ENCODE data around the gene CST6. TPM values are rescaled to one million over a fixed set of nuclear protein-coding genes. Genes with fewer than 3 reads are reported as not detected.
A peak's percentile ranks its signal among the peaks of the same experiment; 100 is the strongest.

CST6 gene
- total and polyA plus RNA-seq, 2 of the 13 experiments (the other 11 are each of a cell fraction or from before 2014, with no cell fraction given), result not detected

DNA sequence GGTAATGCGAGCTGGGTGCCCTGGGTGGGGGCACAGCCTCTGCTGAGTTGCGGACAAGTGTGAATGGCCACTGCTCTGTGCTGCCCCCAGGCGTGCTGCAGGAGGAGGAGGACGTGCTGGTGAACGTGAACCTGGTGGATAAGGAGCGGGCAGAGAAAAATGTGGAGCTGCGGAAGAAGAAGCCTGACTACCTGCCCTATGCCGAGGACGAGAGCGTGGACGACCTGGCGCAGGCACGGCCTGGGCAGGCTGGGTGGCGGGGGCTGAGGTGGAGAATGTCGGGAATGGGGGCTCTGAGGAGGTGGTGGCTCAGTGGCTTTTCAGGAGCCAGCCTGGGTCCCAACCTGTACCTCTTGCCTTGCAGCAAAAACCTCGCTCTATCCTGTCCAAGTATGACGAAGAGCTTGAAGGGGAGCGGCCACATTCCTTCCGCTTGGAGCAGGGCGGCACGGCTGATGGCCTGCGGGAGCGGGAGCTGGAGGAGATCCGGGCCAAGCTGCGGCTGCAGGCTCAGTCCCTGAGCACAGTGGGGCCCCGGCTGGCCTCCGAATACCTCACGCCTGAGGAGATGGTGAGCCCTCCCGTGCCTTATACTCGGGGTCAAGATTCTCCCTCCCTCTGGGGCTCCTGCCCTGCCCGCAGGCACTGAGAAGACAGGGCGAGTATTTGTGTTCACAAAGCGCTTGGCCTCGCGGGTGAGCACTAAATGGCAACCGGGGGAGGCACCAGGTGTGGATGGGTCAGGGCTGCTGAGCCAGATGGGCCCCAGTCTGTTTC, 45.6 kb upstream of the CST6 start:
- Histone ChIP-seq H3K27me3 (ENCODE audit: control insufficient read depth in 1 of 2, insufficient read depth in 2 of 2, low read length in 2 of 2) (no peaks in the 10 kb centered on the region; a peak in 2 of 5 replicates), H3K9ac (ENCODE audit: insufficient read depth, low read depth, low read length) (no peak overlapping the region), H4K20me1 (ENCODE audit: insufficient read depth, low read length) (no peaks in the 10 kb centered on the region), H3K36me3 (replicated peaks in 1 of 2; ENCODE audit: control insufficient read depth in 1 of 2, insufficient read depth in 2 of 2, low read length in 2 of 2) (peaks cover 31 to 49% of the 10 kb centered on the region in 2 experiments), H3K79me2 (ENCODE audit: insufficient read depth, low read length) (peaks cover 22% of the 10 kb centered on the region), H3K4me2 (ENCODE audit: low read depth, low read length) (no peak overlapping the region), H3K4me1 (ENCODE audit: insufficient read depth, low read length) (peaks cover 19% of the 10 kb centered on the region), H3K4me3 (replicated peaks in 1 of 3; ENCODE audit: insufficient read depth in 1 of 3, low read depth in 2 of 3, low read length in 3 of 3) (no peak overlapping the region), H2AFZ (ENCODE audit: low read length) (no peak overlapping the region), H3K9me3 (ENCODE audit: low read length) (no peaks in the 10 kb centered on the region), H3K27ac (ENCODE audit: extremely low read length, insufficient read depth, low read length) (no peak overlapping the region)
- DNase-seq (ENCODE audit: low spot score) (no peak), ATAC-seq (no peak), FAIRE-seq (no peak)
- POLR2A ChIA-PET, result no interaction called here
- intact Hi-C loops (cut with micrococcal nuclease; ENCODE audit: unreplicated experiment) (no loop called here), in situ Hi-C loops (cut with HindIII; ENCODE audit: extremely low pct_ligation_motif_present, low pct_unique_long_range_greater_than_20kb) (no loop called here)
- 98% methylated on average over 22 of the region's 36 CpGs for WGBS (ENCODE audit: low lambda C conversion rate)
- TF ChIP-seq AGO2 (optimal IDR thresholded peaks at IDR 0.05; ENCODE audit: low read depth, low read length), result peak; percentile 23
- no peak for TF ChIP-seq ZNF614 (CRISPR knock-in tag; IDR thresholded peaks at IDR 0.05; ENCODE audit: borderline replicate concordance)
- no TSS peak for BruUV-seq (replicated peaks)
- CTCF ChIA-PET (ENCODE audit: low intra/inter-chr PET ratio, low total read pairs), result no interaction called here

DNA sequence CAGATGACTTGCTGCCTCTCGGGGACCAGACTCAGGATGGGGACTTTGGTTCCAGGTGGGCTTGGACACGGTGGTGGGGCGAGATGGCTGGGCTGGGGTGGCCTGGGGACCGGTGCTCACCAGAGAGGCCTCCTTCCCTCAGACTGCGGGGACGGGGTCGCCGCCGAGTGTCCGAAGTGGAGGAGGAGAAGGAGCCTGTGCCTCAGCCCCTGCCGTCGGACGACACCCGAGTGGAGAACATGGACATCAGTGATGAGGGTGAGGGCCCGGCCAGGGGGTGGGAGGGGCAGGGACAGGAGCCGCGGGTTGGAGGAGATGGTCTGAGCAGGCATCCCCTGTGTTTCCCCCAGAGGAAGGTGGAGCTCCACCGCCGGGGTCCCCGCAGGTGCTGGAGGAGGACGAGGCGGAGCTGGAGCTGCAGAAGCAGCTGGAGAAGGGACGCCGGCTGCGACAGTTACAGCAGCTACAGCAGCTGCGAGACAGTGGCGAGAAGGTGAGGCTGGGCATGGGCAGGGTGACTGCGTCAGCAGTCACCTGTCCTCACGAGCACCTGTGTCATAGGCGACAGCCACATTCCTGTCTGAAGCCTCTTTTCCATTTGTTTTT, 44.4 kb upstream of the CST6 start:
- FAIRE-seq (no peak), DNase-seq (ENCODE audit: low spot score) (no peak), ATAC-seq (no peak)
- H2AFZ ChIP-seq (ENCODE audit: low read length), result no peak overlapping the region
- H3K36me3 ChIP-seq (replicated peaks in 1 of 2; ENCODE audit: control insufficient read depth in 1 of 2, insufficient read depth in 2 of 2, low read length in 2 of 2), result peaks cover 31 to 49% of the 10 kb centered on the region in 2 experiments
- BruUV-seq (replicated peaks), result no TSS peak
- H3K4me1 ChIP-seq (ENCODE audit: insufficient read depth, low read length), result peaks cover 16% of the 10 kb centered on the region
- no peak overlapping the region for H3K27ac ChIP-seq (ENCODE audit: extremely low read length, insufficient read depth, low read length)
- H4K20me1 ChIP-seq (ENCODE audit: insufficient read depth, low read length), result no peaks in the 10 kb centered on the region
- no peak overlapping the region for H3K4me3 ChIP-seq (replicated peaks in 1 of 3; ENCODE audit: insufficient read depth in 1 of 3, low read depth in 2 of 3, low read length in 3 of 3)
- H3K79me2 ChIP-seq (ENCODE audit: insufficient read depth, low read length), result peaks cover 15% of the 10 kb centered on the region
- H3K9me3 ChIP-seq (ENCODE audit: low read length), result no peaks in the 10 kb centered on the region
- WGBS (ENCODE audit: low lambda C conversion rate), result 97% methylated on average over 26 of the region's 30 CpGs
- ChIA-PET CTCF (ENCODE audit: low intra/inter-chr PET ratio, low total read pairs) (no interaction called here), POLR2A (no interaction called here)
- intact Hi-C loops (cut with micrococcal nuclease; ENCODE audit: unreplicated experiment), result no loop called here
- TF ChIP-seq POLR2AphosphoS5 (IDR thresholded peaks at IDR 0.05; ENCODE audit: low read depth, low read length) (no peak), RBFOX2 (IDR thresholded peaks at IDR 0.05; ENCODE audit: low read depth, low read length) (0 out of 2 replicates have a peak, but pooled peaks have one; percentile 20)
- no peaks in the 10 kb centered on the region; a peak in 1 of 5 replicates for H3K27me3 ChIP-seq (ENCODE audit: control insufficient read depth in 1 of 2, insufficient read depth in 2 of 2, low read length in 2 of 2)
- no peak overlapping the region for H3K9ac ChIP-seq (ENCODE audit: insufficient read depth, low read depth, low read length)
- in situ Hi-C loops (cut with HindIII; ENCODE audit: extremely low pct_ligation_motif_present, low pct_unique_long_range_greater_than_20kb), result no loop called here
- no peak overlapping the region for H3K4me2 ChIP-seq (ENCODE audit: low read depth, low read length)

Data from HepG2 (cell line).